Measurements from ENCODE around the gene PRKG1.

DNA sequence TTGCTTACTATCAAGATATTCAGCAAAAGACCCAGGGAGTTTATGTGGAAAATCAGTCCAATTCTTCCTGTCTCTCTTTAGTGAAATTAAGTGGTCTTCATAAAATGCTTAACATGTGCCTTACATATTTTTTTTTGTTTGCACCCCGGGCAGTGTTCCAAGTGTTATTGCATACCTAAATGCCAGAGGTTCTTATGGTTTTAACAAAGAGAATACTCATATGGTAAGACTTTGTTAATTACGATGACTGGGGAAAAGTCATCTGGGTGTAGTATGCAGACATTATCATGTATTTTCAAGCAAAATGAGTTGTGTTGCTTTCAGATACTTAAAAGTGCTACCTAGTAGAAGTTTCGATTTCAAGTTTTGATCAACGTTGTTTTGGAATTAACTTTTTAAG lies 82.6 kb downstream of the PRKG1 start:
- TF ChIP-seq POLR2A (IDR thresholded peaks at IDR 0.05) (no peak), POLR2AphosphoS5 (IDR thresholded peaks at IDR 0.05; ENCODE audit: insufficient read depth in 1 of 2, low read depth in 1 of 2) (no peak)
- TF ChIP-seq, protein P1, sequence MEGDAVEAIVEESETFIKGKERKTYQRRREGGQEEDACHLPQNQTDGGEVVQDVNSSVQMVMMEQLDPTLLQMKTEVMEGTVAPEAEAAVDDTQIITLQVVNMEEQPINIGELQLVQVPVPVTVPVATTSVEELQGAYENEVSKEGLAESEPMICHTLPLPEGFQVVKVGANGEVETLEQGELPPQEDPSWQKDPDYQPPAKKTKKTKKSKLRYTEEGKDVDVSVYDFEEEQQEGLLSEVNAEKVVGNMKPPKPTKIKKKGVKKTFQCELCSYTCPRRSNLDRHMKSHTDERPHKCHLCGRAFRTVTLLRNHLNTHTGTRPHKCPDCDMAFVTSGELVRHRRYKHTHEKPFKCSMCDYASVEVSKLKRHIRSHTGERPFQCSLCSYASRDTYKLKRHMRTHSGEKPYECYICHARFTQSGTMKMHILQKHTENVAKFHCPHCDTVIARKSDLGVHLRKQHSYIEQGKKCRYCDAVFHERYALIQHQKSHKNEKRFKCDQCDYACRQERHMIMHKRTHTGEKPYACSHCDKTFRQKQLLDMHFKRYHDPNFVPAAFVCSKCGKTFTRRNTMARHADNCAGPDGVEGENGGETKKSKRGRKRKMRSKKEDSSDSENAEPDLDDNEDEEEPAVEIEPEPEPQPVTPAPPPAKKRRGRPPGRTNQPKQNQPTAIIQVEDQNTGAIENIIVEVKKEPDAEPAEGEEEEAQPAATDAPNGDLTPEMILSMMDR (IDR thresholded peaks at IDR 0.05) = no peak
